HG02623 (cell line): ENCODE data around the gene TMEM134.

Source experiments
- ATAC-seq: cut with Tn5 transposase; IDR thresholded peaks from one replicate; pipeline ENCODE4 v1.9.1; 2021; ENCODE audit warnings: moderate library complexity; ENCODE audit not compliant: unreplicated experiment

Gene TMEM134

DNA sequence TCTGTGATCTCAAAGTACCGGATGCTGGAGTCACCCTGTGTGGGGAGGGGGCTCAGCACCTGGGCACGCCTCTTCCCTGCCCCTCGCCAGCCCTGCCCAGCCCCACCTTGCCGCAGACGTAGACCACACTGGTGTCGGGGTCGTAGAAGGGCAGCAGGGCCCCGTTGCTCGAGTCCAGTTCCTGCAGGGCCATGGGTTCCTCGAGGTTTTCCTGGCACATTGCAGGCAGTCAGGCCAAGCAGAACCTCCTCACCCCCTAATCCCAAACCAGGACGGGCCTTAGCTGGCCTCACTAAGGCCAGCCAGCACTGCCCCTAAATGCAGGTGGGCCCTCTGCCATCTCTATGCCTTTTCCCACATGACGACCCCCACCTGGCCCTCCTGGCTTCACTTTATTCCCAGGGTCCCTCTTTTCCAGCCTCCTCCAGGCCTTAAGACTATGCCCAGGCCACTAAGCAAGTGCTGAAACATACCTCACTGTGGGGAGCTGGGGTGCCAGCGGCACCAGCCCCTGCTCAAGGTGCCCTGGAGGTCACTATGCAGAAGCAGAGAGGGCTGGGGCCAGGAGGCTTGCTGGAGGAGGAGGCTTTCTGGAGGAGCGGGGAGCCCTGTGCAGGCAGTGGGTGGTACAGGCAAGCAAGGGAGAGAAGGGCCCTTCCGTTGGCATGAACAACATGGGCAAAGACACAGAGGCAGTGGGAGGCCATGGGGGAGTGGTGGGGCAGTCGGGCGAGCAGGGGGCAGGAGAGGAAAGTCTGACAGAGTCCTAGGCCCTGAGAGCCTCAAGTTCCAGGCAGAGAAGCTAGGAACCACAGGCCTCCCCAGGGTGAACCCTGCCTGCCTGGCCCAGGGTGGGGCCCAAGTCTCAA, 28.6 kb downstream of the TMEM134 start:
- no peak for ATAC-seq

- no peak for ATAC-seq
Observed at GRCh38 chr11:67439321-67440228, 29.5 kb downstream of the TMEM134 start.

DNA sequence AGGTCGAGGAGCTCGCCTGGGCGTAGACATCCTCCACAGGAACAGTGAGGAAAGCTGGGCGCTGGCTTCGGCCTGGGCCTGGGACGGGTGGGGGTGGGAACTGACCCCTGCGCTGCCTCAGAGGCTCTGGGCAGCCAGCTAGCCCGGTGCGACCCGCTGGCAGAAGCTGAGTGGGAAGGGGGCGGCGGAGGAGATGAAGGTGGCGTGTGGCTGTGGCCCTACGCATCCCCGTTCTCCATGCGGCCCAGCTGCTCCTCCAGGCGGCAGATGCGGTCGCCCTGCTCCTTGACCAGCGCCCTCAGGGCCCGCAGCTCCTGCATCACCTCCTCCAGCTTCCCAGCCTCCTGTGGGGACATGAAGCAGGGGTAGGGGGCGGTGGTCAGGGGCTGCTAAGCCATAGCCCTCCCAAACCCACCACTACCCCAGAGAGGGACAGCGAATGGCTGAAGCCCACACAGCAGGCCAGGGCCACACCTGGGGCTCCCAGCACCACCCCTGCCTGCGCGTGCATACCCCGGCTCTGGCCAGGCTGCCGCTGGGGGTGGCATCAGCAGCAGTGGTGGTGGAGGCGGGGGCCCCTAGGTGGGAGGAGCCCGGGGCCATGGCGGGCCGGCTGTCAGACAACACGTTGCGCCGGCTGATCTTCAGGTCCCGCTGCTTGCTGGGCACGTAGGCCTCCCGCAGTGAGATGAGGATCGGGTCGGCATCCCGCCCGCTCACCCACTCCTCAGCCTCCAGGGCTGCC, 30.7 kb downstream of the TMEM134 start:
- ATAC-seq = no peak

- no peak for ATAC-seq
Observed at GRCh38 chr11:67437809-67438157, 31.3 kb downstream of the TMEM134 start.

DNA sequence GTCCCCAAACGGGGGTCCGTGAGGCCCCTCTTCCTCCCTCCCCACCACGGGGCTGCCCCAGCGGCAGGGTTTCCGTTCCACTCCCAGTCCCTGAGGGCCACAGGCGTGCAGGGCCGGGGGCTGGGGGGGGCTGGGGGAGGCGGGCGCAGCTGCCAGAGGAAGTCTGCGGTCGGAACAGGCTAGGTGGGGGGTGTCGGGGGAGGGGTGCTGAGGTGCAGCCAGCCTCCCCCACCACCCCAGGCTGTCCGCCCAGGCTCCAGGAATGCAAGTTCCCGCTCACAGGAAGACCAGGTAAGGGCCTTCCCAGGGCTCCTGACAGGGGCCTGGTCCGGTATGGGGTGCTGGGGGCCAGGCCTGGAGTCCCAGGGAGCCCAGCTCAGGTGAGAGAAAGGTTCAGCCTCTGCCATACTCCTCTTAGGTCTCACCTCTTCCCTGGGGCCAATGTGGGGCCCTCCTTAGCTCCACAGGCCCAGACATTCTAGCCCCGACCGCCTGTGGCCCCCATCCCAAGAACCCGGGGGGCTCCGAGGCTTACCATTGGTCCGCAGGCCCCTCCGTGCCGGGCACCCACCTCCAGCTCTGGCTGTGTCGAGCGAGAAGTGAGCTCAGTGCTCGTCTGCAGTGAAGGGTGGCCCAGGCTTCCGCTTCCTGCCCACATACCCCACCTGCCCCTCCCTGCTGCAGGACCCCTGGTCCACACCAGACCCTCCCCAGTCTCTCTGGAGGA, 31.8 kb downstream of the TMEM134 start, which contains the start of gene PTPRCAP:
PTPRCAP (minus strand) TSS at position 601 of the 727 bp plus-strand sequence; CDS start at position 538, 63 bp downstream.
- ATAC-seq = no peak

DNA sequence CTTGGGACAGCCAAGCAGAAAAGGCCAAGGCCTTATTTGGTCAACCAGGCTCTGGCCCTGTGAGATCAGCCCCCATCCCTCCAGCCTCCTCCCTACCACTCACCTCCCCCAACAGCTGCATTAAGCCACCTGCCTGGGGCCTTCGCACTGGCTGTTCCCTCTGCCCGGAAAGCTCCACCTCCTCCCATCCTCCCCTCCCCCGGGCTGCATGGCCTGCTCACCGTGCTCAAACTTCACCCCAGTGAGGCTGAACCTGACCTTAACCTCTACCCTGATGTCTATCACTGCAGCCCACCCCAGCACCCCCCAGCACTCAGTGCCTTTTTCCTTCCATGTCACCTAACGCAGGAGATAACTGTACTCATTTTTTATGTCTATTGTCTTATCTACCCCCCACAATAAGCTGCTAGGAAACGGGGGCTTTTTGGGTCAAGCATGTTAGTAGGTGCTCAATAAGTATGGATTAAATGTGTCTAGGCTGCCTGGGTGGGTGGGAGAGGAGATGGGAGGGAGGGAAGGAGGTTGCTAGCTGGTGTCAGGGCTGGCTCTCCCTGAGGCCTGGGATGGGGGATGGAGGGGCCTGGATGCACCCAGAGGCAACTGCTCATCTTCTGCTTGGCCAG, 32.5 kb downstream of the TMEM134 start:
- no peak for ATAC-seq

DNA sequence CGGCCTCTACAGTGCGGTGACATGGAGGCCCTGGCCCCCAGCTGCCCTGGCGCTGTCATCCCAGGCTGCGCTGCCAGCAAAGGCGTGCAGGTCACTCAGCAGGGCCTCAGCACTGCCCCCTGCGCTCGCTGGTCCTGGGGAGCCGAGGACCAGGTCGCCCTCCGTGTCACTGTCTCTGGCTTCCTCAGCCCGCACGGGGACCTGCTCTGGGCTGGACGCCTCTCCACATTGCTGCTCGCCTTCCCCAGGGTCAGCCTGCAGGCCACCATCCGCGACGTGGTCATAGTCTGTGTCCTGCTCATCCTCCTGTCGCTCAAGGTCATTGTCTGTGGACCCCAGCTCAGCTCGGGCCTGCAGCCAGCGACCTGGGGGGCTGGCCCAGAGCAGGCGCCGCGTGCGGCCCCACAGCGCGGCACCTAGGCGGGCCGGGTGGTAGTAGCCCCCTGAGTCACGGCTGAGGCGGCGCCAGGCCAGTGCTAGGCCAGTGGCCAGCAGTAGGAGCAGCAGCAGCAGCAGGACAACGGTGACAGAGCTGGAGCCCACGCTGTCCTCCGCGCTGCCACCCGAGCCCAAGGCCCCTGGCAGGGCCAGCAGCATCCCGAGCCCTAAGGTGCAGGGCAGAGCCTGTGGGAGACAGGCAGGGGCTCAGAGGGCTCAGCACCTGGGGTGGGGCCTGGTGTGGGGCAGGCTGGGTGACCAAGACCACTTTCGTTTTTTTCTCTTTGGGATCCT, 33.2 kb downstream of the TMEM134 start:
- ATAC-seq = no peak

- ATAC-seq = no peak
Observed at GRCh38 chr11:67435031-67435726, 33.9 kb downstream of the TMEM134 start.

DNA sequence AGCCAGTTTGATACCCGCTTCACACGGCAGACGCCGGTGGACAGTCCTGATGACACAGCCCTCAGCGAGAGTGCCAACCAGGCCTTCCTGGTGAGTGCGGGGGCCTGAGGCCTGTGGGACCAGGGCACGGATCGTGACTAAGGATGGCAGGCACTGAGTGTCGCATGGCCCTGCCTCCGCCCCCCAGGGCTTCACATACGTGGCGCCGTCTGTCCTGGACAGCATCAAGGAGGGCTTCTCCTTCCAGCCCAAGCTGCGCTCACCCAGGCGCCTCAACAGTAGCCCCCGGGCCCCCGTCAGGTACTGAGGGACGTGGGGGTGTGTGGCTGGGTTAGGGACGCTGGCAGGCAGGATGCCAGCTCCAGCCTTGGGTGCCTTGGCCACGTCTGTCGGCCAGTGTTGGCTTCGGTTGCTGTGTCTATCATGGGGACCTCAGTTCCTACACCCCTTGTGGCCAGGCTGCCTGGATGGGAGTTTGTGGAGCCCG, 34.6 kb downstream of the TMEM134 start:
- no peak for ATAC-seq

GRCh38 chr11:67433536-67434394, 35.3 kb downstream of the TMEM134 start:
- ATAC-seq = no peak

- no peak for ATAC-seq
Observed at GRCh38 chr11:67432655-67433349, 36.2 kb downstream of the TMEM134 start.

DNA sequence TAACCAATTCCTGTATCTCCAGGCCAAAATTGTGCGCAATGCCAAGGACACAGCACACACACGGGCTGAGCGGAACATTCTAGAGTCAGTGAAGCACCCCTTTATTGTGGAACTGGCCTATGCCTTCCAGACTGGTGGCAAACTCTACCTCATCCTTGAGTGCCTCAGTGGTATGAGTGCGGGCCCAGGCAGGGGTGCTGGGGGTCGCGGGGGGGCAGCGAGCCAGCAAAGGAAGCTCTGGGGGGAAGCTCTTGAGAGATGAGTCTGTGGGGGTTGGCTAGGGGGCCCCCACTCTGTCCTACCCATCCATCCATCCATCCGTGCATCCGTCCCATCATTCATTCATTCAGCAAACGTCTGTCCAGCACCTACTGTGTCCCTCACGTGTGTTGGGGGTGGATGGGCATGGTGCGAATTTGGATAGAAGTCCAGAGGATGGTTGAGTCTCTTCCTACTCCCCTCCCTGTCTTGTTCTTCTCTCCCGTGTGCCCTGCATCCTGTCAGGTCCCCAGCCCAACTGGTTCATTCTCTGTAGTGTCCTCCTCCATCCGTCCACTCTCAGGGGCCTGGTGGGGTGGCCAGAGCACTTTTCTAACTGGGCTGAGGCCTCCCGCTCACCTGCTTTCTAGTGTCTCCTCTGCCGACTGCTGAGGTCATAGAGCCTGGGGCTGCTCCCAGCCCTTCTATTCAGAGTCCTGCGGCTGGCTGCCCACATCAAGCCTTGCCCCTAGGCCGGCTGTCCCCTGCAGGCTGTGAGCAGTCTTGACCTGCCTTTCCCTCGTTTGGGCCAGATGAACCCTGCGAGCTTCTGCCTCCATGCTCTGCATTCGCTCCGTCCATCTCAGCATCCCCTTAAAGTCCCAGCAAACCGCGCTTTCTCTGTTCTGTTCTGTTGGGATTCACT, 37.5 kb downstream of the TMEM134 start:
- no peak for ATAC-seq

DNA sequence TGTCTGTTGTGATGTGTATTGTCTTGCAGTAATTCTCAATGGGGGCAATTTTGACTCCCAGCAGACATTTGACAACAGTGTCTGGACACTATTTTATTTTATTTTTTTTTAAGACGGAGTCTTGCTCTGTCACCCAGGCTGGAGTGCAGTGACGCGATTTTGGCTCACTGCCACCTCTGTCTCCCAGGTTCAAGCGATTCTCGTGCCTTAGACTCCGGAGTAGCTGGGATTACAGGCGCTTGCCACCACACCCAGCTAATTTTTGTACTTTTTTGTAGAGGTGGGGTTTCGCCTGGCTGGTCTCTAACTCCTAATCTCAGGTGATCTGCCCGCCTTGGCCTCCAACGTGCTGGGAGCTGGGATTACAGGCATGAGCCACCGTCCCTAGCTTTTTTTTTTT, 39.3 kb downstream of the TMEM134 start:
- no peak for ATAC-seq

DNA sequence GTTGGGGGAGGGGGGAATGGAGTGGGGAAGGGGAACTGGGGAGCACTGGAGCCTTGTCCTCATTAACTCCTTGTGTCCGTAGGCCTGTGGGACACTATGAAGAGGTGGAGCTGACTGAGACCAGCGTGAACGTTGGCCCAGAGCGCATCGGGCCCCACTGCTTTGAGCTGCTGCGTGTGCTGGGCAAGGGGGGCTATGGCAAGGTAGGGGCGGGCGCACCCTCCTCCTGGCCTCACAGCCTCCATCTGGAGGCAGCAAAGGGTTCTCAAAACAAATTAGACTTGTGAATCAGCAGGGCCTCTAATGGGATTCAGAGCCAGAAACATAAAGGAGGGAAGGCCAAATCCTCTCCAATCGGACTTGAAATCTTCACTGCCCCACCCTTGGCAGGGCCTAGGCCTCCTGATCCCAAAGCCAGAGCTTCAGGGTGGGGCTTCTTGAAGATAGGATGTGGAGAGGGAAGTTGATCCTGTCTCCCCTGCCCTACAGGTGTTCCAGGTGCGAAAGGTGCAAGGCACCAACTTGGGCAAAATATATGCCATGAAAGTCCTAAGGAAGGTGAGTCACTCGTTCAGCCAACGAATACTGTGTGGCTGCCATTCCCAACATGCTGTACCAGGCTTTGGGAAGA, 39.9 kb downstream of the TMEM134 start:
- no peak for ATAC-seq
